Mucosa of stomach (tissue), 1 donor: ENCODE measurements around the gene ZNF823.

Experiments
- H3K27me3 ChIP-seq: one replicate; pipeline ENCODE4 v1.7.0; 2013; ENCODE audit warnings: mild to moderate bottlenecking, low read length; ENCODE audit not compliant: control insufficient read depth, insufficient read depth
- H3K36me3 ChIP-seq: one replicate; pipeline ENCODE4 v1.7.0; 2013; ENCODE audit warnings: low read length; ENCODE audit not compliant: control insufficient read depth, insufficient read depth
- H3K4me1 ChIP-seq: one replicate; pipeline ENCODE4 v1.7.0; 2013; ENCODE audit warnings: mild to moderate bottlenecking, low read length; ENCODE audit not compliant: control insufficient read depth, insufficient read depth
- H3K4me3 ChIP-seq: one replicate; pipeline ENCODE4 v1.7.0; 2013; ENCODE audit warnings: low read length
- H3K9ac ChIP-seq: one replicate; pipeline ENCODE4 v1.7.0; 2013; ENCODE audit warnings: mild to moderate bottlenecking, low read length, moderate library complexity
- H3K9me3 ChIP-seq: one replicate; pipeline ENCODE4 v1.7.0; 2013; ENCODE audit warnings: mild to moderate bottlenecking, low read length, moderate library complexity; ENCODE audit not compliant: control insufficient read depth
- donor health status: Pancreatic carcinoma.

The ZNF823 gene

DNA sequence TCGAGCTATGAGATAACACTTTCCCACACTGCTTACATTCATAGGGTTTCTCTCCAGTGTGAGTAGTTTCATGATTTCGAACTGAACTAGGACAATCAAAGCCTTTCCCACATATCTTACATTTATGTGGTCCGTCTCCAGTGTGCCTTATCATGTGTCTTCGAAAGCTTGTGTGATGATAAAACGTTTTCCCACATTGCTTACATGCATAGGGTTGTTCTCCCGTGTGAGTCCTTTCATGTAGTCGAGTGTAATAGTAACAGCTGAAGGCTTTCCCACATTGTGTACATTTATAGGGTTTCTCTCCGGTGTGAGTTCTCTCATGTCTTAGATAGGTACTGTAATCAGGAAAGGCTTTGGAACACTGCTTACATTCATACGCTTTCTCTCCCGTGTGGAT lies 16.3 kb downstream of the ZNF823 start:
- Histone ChIP-seq H3K4me3 (no peak overlapping the region), H3K4me1 (no peaks in the 10 kb centered on the region), H3K36me3 (peaks cover 6% of the 10 kb centered on the region), H3K27me3 (no peaks in the 10 kb centered on the region), H3K9me3 (peaks cover 10% of the 10 kb centered on the region), H3K9ac (no peak overlapping the region)

DNA sequence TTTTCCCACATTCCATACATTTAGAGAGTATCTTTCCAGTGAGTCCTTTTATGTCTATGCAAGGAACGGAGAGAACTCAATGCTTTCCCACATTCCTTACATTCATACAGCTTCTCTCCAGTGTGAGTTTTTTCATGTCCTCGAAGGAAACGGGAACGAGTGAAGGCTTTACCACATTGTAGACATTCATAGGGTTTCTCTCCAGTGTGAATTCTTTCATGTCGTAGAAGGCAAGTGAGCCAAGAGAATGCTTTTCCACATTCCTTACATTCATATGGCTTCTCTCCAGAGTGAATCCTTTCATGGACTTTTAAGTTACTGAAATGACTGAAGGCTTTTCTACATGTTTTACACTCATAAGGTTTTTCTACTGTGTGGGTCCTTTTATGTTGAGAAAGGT lies 17.1 kb downstream of the ZNF823 start:
- Histone ChIP-seq H3K9me3 (peaks cover 10% of the 10 kb centered on the region), H3K4me3 (no peak overlapping the region)

GRCh38 chr19:11710313-11710712 lies 28.4 kb downstream of the ZNF823 start:
- no peaks in the 10 kb centered on the region for H3K36me3 ChIP-seq
- H3K9me3 ChIP-seq = no peaks in the 10 kb centered on the region
- H3K9ac ChIP-seq = no peak overlapping the region
- no peaks in the 10 kb centered on the region for H3K4me1 ChIP-seq
- no peak overlapping the region for H3K4me3 ChIP-seq
- H3K27me3 ChIP-seq = no peaks in the 10 kb centered on the region

More for the DNA sequence above, 17.1 kb downstream of the ZNF823 start:
- peaks cover 6% of the 10 kb centered on the region for H3K36me3 ChIP-seq
- H3K4me1 ChIP-seq = no peaks in the 10 kb centered on the region
- no peaks in the 10 kb centered on the region for H3K27me3 ChIP-seq
- H3K9ac ChIP-seq = no peak overlapping the region

- Histone ChIP-seq H3K9me3 (no peaks in the 10 kb centered on the region), H3K4me1 (no peaks in the 10 kb centered on the region), H3K36me3 (no peaks in the 10 kb centered on the region), H3K9ac (no peak overlapping the region), H3K4me3 (no peak overlapping the region), H3K27me3 (no peaks in the 10 kb centered on the region)
Observed at GRCh38 chr19:11708457-11708856, 30.3 kb downstream of the ZNF823 start.

DNA sequence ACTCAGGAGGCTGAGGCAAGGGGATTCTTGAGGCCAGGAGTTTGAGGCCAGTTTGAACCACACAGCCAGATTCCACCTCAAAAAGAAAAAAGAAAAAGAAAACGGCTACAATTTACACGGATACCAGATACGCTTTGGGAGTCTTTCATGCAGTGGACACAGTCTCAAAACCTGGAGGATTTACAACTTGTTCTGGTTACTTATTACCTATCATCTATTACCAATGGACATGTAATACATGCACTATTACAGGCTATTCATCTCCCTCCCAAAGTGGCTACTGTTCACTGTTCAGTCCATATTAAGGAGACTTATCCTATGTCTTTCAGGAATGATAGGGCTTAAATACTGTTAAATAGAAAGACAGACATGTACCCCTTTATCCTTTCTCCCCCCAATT lies 33.3 kb downstream of the ZNF823 start:
- Histone ChIP-seq H3K27me3 (no peaks in the 10 kb centered on the region), H3K4me1 (no peaks in the 10 kb centered on the region), H3K36me3 (no peaks in the 10 kb centered on the region), H3K4me3 (no peak overlapping the region), H3K9ac (no peak overlapping the region), H3K9me3 (no peaks in the 10 kb centered on the region)

DNA sequence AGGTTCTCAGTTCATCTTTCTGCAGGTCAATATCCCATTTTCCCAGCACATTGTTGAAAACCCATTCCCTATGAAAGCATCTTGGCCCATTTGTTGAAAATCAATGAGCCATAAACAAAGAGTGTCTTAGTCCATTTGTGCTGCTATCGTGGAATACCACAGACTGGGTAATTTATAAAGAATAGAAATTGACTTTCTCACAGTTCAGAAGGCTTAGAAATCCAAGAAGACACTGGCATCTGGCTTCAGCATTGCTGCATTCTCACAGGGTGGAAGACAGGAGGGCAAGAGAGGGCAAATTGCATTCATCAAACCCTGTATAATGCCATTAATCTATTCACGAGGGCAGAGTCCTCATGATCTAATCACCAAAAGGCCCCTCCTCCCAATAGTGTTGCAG lies 34.1 kb downstream of the ZNF823 start:
- no peaks in the 10 kb centered on the region for H3K27me3 ChIP-seq
- H3K9ac ChIP-seq = no peak overlapping the region
- H3K9me3 ChIP-seq = no peaks in the 10 kb centered on the region
- H3K4me3 ChIP-seq = no peak overlapping the region
- H3K36me3 ChIP-seq = no peaks in the 10 kb centered on the region
- no peaks in the 10 kb centered on the region for H3K4me1 ChIP-seq

DNA sequence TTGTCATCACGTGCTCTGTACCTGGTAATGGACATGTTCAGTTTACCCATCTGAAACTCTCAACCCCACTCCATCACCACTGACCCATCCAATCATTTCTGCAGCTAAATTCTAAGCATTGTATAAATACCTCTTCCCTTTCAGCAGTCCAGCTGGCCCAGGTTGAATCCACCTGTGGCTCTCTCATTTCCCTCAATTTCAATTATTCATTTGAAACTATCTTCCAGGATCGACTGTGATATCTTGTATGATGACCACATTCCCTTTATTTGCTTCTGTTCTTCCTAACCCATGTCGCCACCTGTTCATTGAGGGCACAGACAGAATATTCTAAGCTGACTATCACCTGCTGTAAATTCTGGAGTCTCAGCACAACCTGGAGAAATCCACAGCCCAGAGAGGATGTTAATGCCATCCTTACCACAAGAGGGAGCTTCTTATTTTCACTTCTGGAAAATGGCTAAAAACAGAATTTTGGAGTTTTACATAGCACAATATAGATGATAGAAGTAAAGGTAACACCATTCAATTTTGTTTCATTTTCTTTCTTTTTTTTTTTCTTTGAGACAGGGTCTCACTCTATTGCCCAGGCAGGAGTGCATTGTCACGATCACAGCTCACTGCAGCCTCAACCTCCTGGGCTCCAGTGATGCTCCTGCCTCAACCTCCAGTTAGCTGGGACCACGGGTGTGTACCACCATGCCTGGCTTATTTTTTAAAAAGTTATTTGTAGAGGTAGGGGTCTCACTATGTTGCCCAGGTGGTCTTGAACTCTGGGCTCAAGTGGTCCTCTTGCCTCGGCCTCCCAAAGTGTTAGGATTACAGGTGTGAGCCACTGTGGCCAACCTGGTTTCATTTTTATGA lies 38.6 kb downstream of the ZNF823 start:
- Histone ChIP-seq H3K4me3 (no peak overlapping the region), H3K27me3 (no peaks in the 10 kb centered on the region), H3K36me3 (no peaks in the 10 kb centered on the region), H3K9me3 (no peaks in the 10 kb centered on the region), H3K4me1 (no peaks in the 10 kb centered on the region), H3K9ac (no peak overlapping the region)

DNA sequence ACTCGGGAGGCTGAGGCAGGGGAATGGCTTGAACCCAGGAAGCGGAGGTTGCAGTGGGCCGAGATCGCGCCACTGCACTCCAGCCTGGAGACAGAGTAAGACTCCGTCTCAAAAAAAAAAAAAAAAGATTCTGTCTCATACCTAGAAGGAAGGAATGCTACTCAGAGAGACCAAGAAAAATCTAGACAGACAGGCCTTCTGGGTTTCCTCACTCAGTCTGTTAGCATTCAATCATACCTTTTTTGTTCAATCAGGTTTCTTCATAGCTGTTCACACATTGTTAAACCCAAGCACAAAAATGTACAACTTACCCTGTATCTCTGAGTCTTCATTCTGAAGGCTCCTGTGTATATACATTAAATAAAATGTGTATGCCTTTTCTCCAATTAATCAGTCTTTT lies 40.5 kb downstream of the ZNF823 start:
- H3K9ac ChIP-seq = no peak overlapping the region
- H3K4me1 ChIP-seq = peaks cover 5% of the 10 kb centered on the region
- H3K4me3 ChIP-seq = no peak overlapping the region
- H3K27me3 ChIP-seq = no peaks in the 10 kb centered on the region
- no peaks in the 10 kb centered on the region for H3K36me3 ChIP-seq
- no peaks in the 10 kb centered on the region for H3K9me3 ChIP-seq

- no peaks in the 10 kb centered on the region for H3K36me3 ChIP-seq
- no peak overlapping the region for H3K4me3 ChIP-seq
- no peaks in the 10 kb centered on the region for H3K9me3 ChIP-seq
- H3K9ac ChIP-seq = no peak overlapping the region
- H3K27me3 ChIP-seq = no peaks in the 10 kb centered on the region
- H3K4me1 ChIP-seq = peaks cover 5% of the 10 kb centered on the region
Observed at GRCh38 chr19:11697284-11697855, 41.4 kb downstream of the ZNF823 start.

DNA sequence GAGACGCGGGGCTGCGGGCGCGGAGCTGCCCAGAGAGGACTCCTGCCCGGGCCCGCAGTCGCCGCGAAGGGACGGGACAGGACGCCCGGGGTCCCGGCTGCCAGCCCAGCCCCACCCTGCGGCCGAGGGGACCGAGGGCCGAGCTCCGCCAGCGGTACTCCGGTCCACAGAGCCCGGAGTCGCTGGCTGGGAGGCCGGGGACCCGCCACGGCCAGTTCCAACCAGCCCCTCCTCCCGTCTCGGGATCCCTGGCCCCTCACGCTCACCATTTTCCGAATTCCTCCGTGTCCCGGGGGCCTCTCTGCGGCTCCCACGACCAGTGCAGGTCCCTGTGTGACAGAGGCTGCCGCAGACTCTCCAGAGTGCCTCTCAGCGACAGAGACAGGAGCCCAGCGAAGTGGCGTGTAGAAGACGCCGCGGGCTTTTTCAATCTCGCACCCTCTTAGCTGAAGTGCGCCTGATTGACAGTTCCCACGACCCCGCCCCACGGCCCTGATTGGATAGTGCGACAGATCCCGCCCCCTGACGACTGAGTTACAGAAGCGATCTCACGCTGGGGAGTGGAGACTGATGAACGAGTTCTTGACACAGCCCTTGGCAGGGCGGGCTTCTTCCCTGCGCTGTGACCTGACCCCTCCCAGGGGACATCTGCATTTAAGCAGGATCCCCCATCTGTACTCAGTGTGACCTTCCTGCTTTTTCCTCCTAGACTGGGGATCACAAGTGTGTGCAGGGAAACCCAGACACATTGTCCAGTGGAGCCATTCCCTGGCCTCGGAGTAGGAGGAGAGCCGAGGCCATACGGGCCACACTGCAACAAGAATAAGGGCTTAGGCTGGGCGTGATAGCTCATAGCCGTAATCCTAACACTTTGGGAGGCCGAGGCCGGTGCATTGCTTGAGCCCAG lies 44.0 kb downstream of the ZNF823 start:
- H3K36me3 ChIP-seq = no peaks in the 10 kb centered on the region
- H3K4me1 ChIP-seq = peaks cover 5% of the 10 kb centered on the region
- H3K4me3 ChIP-seq = peak overlapping the region; percentile 90
- H3K27me3 ChIP-seq = no peaks in the 10 kb centered on the region
- no peaks in the 10 kb centered on the region for H3K9me3 ChIP-seq
- peak overlapping the region; percentile 82 for H3K9ac ChIP-seq

DNA sequence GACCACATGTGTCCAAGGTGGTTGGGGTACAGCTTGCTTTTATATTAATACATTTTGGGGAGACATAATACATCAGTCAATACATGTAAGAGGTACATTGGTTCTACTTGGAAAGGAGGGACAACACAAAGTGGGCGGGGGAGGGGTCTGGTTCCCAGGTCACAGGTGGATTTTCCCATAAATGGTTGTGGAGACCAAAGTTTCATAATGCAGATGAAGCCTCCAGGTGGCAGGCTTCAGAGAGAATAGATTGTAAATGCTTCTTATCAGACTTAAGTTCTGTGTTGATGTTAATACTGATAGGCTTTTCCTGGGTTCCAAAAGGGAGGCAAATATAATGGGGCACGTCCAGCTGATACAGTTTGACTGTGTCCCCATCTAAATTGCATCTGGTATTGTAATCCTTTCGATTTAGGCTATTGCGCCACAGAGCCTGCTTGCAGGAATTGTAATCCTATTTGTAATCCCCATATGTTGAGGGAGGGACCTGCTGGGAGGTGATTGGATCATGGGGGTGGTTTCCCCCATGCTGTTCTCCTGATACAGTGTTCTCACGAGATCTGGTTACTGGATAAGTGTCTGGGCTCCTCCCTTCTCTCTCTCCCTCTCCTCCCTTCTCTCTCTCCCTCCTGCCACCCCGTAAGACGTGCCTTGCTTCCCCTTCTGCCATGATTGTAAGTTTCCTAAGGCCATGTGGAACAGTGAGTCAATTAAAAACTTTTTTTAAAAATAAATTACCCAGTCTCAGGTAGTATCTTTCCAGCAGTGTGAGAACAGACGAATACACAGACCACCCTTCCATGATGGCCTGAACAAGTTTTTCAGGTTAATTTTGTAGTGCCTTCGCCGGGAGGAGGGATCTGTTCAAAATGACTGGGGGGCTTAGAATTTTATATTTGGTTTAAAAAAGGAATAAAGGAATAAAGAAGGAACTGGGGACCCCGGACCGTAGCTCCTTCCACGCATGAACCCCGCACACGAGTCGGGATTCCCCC lies 44.9 kb downstream of the ZNF823 start:
- Histone ChIP-seq H3K9me3 (no peaks in the 10 kb centered on the region), H3K9ac (peak overlapping the region; percentile 82)

More for the DNA sequence above, 44.9 kb downstream of the ZNF823 start:
- peak overlapping the region; percentile 90 for H3K4me3 ChIP-seq
- H3K27me3 ChIP-seq = no peaks in the 10 kb centered on the region
- H3K36me3 ChIP-seq = no peaks in the 10 kb centered on the region
- H3K4me1 ChIP-seq = peaks cover 5% of the 10 kb centered on the region
